GM19468 (cell line): ENCODE results near the gene HOXA7.

Experiments
- ATAC-seq: cut with Tn5 transposase; IDR thresholded peaks from one replicate; pipeline ENCODE4 v1.9.1; 2021; ENCODE audit warnings: mild to moderate bottlenecking, moderate library complexity, moderate number of reproducible peaks; ENCODE audit not compliant: unreplicated experiment; ENCODE audit errors: extremely low read depth

HOXA7 gene

DNA sequence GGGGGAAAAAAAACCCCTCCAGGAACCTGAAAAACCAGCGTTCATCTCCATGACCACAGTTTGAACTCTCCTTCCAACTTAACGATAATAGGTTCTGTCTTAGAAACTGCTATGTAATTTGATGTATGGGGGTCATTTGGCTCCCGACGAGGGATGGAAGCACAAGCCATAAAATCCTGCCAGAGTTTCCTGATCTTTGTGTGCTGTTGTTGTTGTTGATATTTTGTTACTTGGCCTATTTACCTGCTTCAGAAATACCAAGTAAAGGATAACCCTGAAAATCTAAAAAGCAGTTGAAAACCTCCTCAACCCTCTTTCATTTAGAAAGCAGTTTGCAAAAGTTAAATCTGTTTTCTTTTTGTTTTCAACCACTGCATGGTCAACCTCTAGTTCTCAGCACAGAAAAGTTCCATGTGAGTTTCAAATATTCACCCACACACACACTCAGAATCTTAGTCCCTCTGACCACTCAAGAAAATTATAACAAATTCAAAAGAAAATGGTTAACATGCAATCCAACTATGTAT, 44.7 kb downstream of the HOXA7 start:
- no peak for ATAC-seq

DNA sequence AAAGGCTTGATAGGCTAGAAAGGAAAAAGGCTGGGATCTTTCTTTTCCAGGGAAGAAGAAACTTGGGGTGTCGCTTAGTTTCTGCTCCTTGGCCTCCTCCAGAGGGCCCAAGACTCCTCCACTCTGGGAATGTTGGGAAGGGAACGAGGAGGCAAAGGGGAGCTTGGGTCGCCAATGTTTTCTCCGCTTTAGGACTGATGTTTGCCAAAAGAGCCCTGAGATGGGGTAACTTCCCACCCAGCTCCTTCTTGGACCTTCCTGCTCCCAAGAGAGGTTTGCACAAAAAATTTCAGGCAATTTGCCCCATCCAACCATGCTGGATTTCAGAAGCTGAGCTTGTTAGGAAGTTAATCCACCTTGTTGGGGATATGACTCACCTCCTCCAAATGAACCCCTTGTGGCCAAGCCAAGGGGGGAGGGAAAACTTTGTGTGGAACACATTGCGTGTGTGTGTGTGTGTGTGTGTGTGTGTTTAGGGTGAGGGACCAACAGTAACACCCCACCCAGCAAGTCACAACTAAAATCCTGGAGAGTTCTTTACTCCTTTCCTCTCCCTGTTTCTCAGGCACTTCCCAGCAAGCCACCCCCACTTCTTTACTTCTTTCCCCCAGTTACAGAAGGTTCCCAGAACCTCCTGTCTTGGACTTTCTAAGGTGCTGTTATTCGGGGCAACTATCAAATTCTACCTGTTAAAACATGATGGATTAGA, 45.3 kb downstream of the HOXA7 start:
- ATAC-seq = no peak

DNA sequence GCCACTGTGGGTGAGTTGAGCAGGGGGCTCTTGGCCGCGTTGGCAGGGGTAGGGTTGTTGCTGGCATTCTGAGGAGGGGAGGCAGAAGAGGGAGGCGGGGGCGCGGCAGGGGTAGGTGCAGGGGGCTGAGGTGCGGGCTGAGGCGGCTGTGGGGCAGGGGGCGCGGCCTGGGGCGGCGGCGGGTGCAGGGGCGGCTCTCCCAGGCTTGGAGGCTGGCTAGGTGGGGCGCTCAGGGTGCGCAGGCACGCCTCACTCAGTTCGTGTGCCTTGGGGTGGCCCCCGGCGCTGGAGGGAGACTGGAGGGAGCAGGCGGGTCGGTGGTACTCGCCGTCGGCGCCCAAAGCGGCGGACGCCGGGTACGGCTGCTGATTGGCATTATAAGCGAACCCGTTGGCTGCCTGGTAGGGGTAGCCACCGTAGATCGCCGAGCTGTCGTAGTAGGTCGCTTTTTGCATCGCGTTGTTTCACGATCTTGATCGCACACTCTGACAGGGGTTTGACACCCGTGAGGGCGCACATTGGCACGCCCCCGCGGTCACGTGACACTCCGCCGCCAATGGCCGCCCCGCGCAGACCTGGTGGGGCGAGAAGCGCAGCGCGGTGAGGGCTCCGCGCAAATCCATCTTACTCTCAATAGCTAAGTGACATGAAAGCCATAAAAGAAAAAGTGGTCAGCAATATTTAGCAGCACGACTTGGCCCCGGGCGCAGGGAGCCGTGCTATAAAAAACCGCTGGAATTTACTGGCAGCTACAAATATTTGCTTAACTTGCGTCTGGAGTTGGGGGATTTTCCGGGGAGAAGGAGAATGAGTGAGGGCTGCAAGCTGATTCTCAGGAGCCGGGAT, 46.1 kb downstream of the HOXA7 start:
- ATAC-seq = no peak

- ATAC-seq = no peak
Measured at GRCh38 chr7:27109466-27110185, 46.8 kb downstream of the HOXA7 start.

GRCh38 chr7:27108390-27109127, 47.9 kb downstream of the HOXA7 start:
- ATAC-seq = no peak

DNA sequence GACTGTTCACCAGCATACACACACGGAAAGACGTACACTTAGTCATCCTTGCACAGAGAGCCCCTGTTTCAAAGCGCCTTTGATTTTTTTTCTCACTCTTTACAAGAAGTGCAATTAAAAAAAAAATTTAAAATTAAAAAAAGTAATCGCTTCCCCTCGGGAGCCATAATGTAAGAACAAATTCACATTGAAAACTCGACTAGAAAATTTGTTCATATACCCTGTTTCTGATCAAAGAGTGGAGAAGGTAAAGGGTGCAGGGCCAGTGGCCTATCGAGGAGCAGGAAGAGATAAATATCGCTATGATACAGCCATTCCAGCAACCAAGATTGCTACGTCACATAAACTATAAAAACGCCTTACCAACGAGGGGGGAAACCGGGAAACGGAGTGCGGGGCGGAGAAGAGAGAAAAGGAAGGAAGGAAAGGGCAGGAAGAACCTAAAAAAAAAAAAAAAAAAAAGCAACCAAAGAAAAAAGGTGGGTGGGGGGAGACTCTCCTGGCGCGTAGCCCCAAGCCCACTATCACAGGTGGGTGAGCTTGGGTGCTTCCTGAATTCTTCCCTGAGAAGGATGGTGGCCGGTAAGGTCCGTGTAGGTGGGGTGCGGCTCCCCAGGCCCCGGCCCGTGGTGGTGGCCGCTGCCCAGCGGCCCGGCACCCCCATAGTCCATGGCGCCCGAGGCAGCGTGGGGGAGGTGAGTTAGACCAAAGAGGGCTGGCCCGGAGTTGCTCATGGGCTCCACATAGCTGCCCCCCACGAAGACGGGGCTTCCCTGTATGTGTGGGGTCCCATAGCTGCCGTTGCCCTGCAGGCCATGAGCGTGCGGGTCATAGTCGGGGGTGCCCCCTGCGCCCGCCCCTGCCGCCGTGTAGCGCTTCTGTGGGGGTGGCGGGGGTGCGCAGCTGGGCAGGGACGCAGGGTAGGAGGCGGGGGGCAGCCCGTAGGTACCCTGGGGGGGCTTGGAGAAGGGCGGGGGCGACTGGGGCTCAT, 48.8 kb downstream of the HOXA7 start:
- no peak for ATAC-seq

- no peak for ATAC-seq
Measured at GRCh38 chr7:27106901-27107240, 49.6 kb downstream of the HOXA7 start.

DNA sequence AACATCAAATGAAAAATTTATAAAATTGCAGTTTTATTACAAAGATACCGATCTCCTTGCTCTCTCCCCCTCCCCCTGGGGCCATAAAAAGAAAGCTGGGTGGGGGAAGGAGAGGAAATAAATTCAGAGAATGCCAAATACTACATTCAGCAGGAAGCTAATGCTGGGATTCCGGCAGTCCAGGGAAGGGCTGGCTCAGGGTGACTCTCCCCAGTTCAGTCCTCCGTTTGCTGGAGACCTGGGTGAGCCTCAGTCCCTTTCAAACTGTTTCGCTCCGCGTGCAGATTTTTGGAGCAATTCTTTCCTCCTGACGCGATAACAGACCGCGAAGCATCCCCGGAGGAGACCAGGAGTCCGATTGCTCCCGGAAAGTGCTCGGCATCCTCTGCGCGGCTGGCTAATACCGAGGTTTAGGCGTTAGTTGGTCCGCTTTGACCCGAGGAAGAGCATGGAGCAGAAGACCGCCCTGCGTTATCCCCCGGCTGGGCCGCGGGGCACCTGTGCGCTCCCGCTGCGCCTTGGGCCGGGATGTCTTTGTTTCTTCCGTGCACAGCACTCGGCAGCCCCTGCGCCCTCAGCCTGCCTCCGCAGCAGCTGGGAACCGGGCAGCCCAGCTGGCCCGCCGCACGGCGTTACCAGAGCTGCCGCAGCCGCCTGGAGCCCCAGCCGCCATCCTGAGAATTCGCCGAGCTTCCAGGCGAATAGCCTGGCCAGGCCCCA, 50.1 kb downstream of the HOXA7 start:
- no peak for ATAC-seq

GRCh38 chr7:27105301-27106031, 51.0 kb downstream of the HOXA7 start:
- no peak for ATAC-seq

- no peak for ATAC-seq
Measured at GRCh38 chr7:27104341-27105058, 52.0 kb downstream of the HOXA7 start.
